GM21526 (cell line): ENCODE measurements around the gene MIEN1.
A peak's percentile ranks its signal among the peaks of the same experiment; 100 is the strongest.
"Not testable (repeated sequence)": the region's sequence is repeated elsewhere in the genome, so short reads cannot be mapped to it uniquely, and the experiment has no call there.

ENCODE experiments used
- ATAC-seq: cut with Tn5 transposase; IDR thresholded peaks from one replicate; pipeline ENCODE4 v1.9.1; 2021; ENCODE audit warnings: moderate library complexity; ENCODE audit not compliant: unreplicated experiment, low FRiP score

MIEN1 gene

GRCh38 chr17:39756380-39757079, 26.2 kb upstream of the MIEN1 start:
- no peak for ATAC-seq

GRCh38 chr17:39755554-39756379, 25.4 kb upstream of the MIEN1 start:
- no peak for ATAC-seq

GRCh38 chr17:39754958-39755553, 24.7 kb upstream of the MIEN1 start:
- no peak for ATAC-seq

- ATAC-seq, result peak; percentile 62
Observed at GRCh38 chr17:39754161-39754957, 24.0 kb upstream of the MIEN1 start.

- ATAC-seq, result peak; percentile 24
Observed at GRCh38 chr17:39753514-39754160, 23.3 kb upstream of the MIEN1 start.

- ATAC-seq, result no peak
Observed at GRCh38 chr17:39752241-39752881, 22.0 kb upstream of the MIEN1 start.

GRCh38 chr17:39751637-39752036, 21.3 kb upstream of the MIEN1 start:
- no peak for ATAC-seq

GRCh38 chr17:39751016-39751543, 20.7 kb upstream of the MIEN1 start:
- ATAC-seq, result no peak

- no peak for ATAC-seq
Observed at GRCh38 chr17:39750131-39751015, 20.0 kb upstream of the MIEN1 start.

GRCh38 chr17:39748444-39749034, 18.2 kb upstream of the MIEN1 start:
- not testable (repeated sequence) for ATAC-seq

- no peak for ATAC-seq
Observed at GRCh38 chr17:39747745-39748144, 17.4 kb upstream of the MIEN1 start.

- no peak for ATAC-seq
Observed at GRCh38 chr17:39746145-39746461, 15.8 kb upstream of the MIEN1 start.

GRCh38 chr17:39745335-39746144, 15.2 kb upstream of the MIEN1 start:
- ATAC-seq, result no peak

GRCh38 chr17:39744836-39745215, 14.5 kb upstream of the MIEN1 start:
- no peak for ATAC-seq

GRCh38 chr17:39744075-39744835, 13.9 kb upstream of the MIEN1 start:
- ATAC-seq, result no peak

- ATAC-seq, result no peak
Observed at GRCh38 chr17:39742856-39743436, 12.6 kb upstream of the MIEN1 start.
